Mucosa of stomach (tissue), 1 donor: ENCODE data around the gene SSNA1.

Source experiments
- H3K27me3 ChIP-seq: one replicate; pipeline ENCODE4 v1.7.0; 2013; ENCODE audit warnings: mild to moderate bottlenecking, low read length; ENCODE audit not compliant: control insufficient read depth, insufficient read depth
- H3K36me3 ChIP-seq: one replicate; pipeline ENCODE4 v1.7.0; 2013; ENCODE audit warnings: low read length; ENCODE audit not compliant: control insufficient read depth, insufficient read depth
- H3K4me1 ChIP-seq: one replicate; pipeline ENCODE4 v1.7.0; 2013; ENCODE audit warnings: mild to moderate bottlenecking, low read length; ENCODE audit not compliant: control insufficient read depth, insufficient read depth
- H3K4me3 ChIP-seq: one replicate; pipeline ENCODE4 v1.7.0; 2013; ENCODE audit warnings: low read length
- H3K9ac ChIP-seq: one replicate; pipeline ENCODE4 v1.7.0; 2013; ENCODE audit warnings: mild to moderate bottlenecking, low read length, moderate library complexity
- H3K9me3 ChIP-seq: one replicate; pipeline ENCODE4 v1.7.0; 2013; ENCODE audit warnings: mild to moderate bottlenecking, low read length, moderate library complexity; ENCODE audit not compliant: control insufficient read depth
- donor health status: Pancreatic carcinoma.

SSNA1 gene

GRCh38 chr9:137147091-137147792, 41.2 kb upstream of the SSNA1 start:
- no peaks in the 10 kb centered on the region for H3K36me3 ChIP-seq
- no peaks in the 10 kb centered on the region for H3K9me3 ChIP-seq
- H3K4me3 ChIP-seq: no peak overlapping the region
- H3K4me1 ChIP-seq: peaks cover 4% of the 10 kb centered on the region
- peaks cover 40% of the 10 kb centered on the region for H3K27me3 ChIP-seq
- no peak overlapping the region for H3K9ac ChIP-seq

- H3K4me1 ChIP-seq: peaks cover 4% of the 10 kb centered on the region
- H3K9me3 ChIP-seq: no peaks in the 10 kb centered on the region
- no peak overlapping the region for H3K4me3 ChIP-seq
- no peak overlapping the region for H3K9ac ChIP-seq
- H3K27me3 ChIP-seq: peaks cover 36% of the 10 kb centered on the region
- no peaks in the 10 kb centered on the region for H3K36me3 ChIP-seq
Measured at GRCh38 chr9:137147793-137148160, 40.7 kb upstream of the SSNA1 start.

- Histone ChIP-seq H3K9me3 (no peaks in the 10 kb centered on the region), H3K27me3 (peaks cover 31% of the 10 kb centered on the region), H3K36me3 (no peaks in the 10 kb centered on the region), H3K4me3 (no peak overlapping the region), H3K4me1 (peaks cover 4% of the 10 kb centered on the region), H3K9ac (no peak overlapping the region)
Measured at GRCh38 chr9:137148242-137148641, 40.2 kb upstream of the SSNA1 start.

GRCh38 chr9:137148661-137149060, 39.8 kb upstream of the SSNA1 start:
- peaks cover 28% of the 10 kb centered on the region for H3K27me3 ChIP-seq
- peaks cover 4% of the 10 kb centered on the region for H3K4me1 ChIP-seq
- H3K9ac ChIP-seq: no peak overlapping the region
- H3K9me3 ChIP-seq: no peaks in the 10 kb centered on the region
- H3K36me3 ChIP-seq: no peaks in the 10 kb centered on the region
- H3K4me3 ChIP-seq: no peak overlapping the region

- no peaks in the 10 kb centered on the region for H3K9me3 ChIP-seq
- no peaks in the 10 kb centered on the region for H3K36me3 ChIP-seq
- H3K9ac ChIP-seq: no peak overlapping the region
- H3K4me1 ChIP-seq: peaks cover 4% of the 10 kb centered on the region
- peaks cover 25% of the 10 kb centered on the region for H3K27me3 ChIP-seq
- no peak overlapping the region for H3K4me3 ChIP-seq
Measured at GRCh38 chr9:137149363-137149762, 39.1 kb upstream of the SSNA1 start.

- Histone ChIP-seq H3K36me3 (no peaks in the 10 kb centered on the region), H3K4me3 (no peak overlapping the region), H3K27me3 (peaks cover 26% of the 10 kb centered on the region), H3K9me3 (no peaks in the 10 kb centered on the region), H3K9ac (no peak overlapping the region), H3K4me1 (peaks cover 4% of the 10 kb centered on the region)
Measured at GRCh38 chr9:137149942-137150616, 38.4 kb upstream of the SSNA1 start.

GRCh38 chr9:137150617-137151457, 37.6 kb upstream of the SSNA1 start:
- H3K9me3 ChIP-seq: no peaks in the 10 kb centered on the region
- no peak overlapping the region for H3K9ac ChIP-seq
- H3K4me3 ChIP-seq: no peak overlapping the region
- peaks cover 33% of the 10 kb centered on the region for H3K27me3 ChIP-seq
- H3K4me1 ChIP-seq: peaks cover 4% of the 10 kb centered on the region
- H3K36me3 ChIP-seq: no peaks in the 10 kb centered on the region

- Histone ChIP-seq H3K27me3 (peaks cover 40% of the 10 kb centered on the region), H3K4me1 (peaks cover 11% of the 10 kb centered on the region), H3K9ac (no peak overlapping the region), H3K4me3 (no peak overlapping the region), H3K9me3 (no peaks in the 10 kb centered on the region), H3K36me3 (no peaks in the 10 kb centered on the region)
Measured at GRCh38 chr9:137152844-137153405, 35.6 kb upstream of the SSNA1 start.

- Histone ChIP-seq H3K9me3 (no peaks in the 10 kb centered on the region), H3K4me1 (peaks cover 7% of the 10 kb centered on the region), H3K27me3 (peaks cover 62% of the 10 kb centered on the region), H3K9ac (no peak overlapping the region), H3K36me3 (no peaks in the 10 kb centered on the region), H3K4me3 (no peak overlapping the region)
Measured at GRCh38 chr9:137156567-137157375, 31.7 kb upstream of the SSNA1 start.

- no peaks in the 10 kb centered on the region for H3K36me3 ChIP-seq
- H3K4me1 ChIP-seq: peaks cover 11% of the 10 kb centered on the region
- no peaks in the 10 kb centered on the region for H3K9me3 ChIP-seq
- peaks cover 72% of the 10 kb centered on the region for H3K27me3 ChIP-seq
- H3K4me3 ChIP-seq: no peak overlapping the region
- H3K9ac ChIP-seq: no peak overlapping the region
Measured at GRCh38 chr9:137157618-137158415, 30.7 kb upstream of the SSNA1 start.

GRCh38 chr9:137158625-137159024, 29.9 kb upstream of the SSNA1 start:
- Histone ChIP-seq H3K36me3 (no peaks in the 10 kb centered on the region), H3K9me3 (no peaks in the 10 kb centered on the region), H3K9ac (no peak overlapping the region), H3K27me3 (peaks cover 77% of the 10 kb centered on the region), H3K4me3 (no peak overlapping the region), H3K4me1 (peaks cover 19% of the 10 kb centered on the region)
